HCT116 (cell line): ENCODE results near the gene GAB2. TPM values are rescaled to one million over a fixed set of nuclear protein-coding genes. Genes with fewer than 3 reads are reported as not detected.

Source experiments
- ATAC-seq: fragments of 200-7000 bp; cut with Tn5 transposase; 2 replicates; pipeline ENCODE4 v1.9.1; 2020; ENCODE audit warnings: mild to moderate bottlenecking, moderate library complexity
- BruUV-seq: library from RNA; stranded (reverse); fragments of 400-500 nt; replicated peaks from 2 replicates; lab custom pipeline; 2021; lab: Mats Ljungman, UMichigan
- CTCF ChIA-PET: fragments of 300-600 bp; sonication (Branson Sonifier 250); formaldehyde crosslinking; loops from one replicate; lab custom pipeline; 2021; ENCODE audit warnings: antibody characterized with exemption; lab: Charles Lee
- POLR2A ChIA-PET: fragments of 300-600, 350-600 bp; sonication (Branson Sonifier 250); formaldehyde crosslinking; loops from one replicate; lab custom pipeline; 2021; ENCODE audit warnings: antibody characterized with exemption; lab: Charles Lee
- RAD21 ChIA-PET, 2 experiments: fragments of 300-600 bp; sonication (Branson Sonifier 250); formaldehyde crosslinking; loops; one replicate each; lab custom pipeline; 2023; ENCODE audit warnings: low total read pairs in 2 of 2; ENCODE audit not compliant: uncharacterized antibody in 2 of 2, unreplicated experiment in 2 of 2, low non-redundant PET in 1 of 2; lab: Charles Lee
- DNase-seq: peaks from one replicate; pipeline ENCODE4 v3.0.0-alpha.2; 2010; ENCODE audit warnings: low read depth, low spot score
- H2AFZ ChIP-seq: fragments of 200-600 bp; shearing (Covaris generic), sonication (generic); 2 replicates; pipeline ENCODE4 v1.6.1; 2017; ENCODE audit warnings: low read depth, mixed run types, mixed read lengths, antibody characterized with exemption, low read length; ENCODE audit not compliant: poor library complexity, severe bottlenecking
- H3K27ac ChIP-seq: 2 replicates; pipeline ENCODE4 v1.5.1; 2012; ENCODE audit warnings: low read depth, low read length
- H3K27me3 ChIP-seq: fragments of 200-600 bp; sonication (generic); 2 replicates; pipeline ENCODE4 v1.6.1; 2016; ENCODE audit warnings: mixed run types, low read length, mixed read lengths; ENCODE audit not compliant: insufficient read depth
- H3K36me3 ChIP-seq, 2 experiments: fragments of 200-500 bp in 1 of 2; fragments of 200-600 bp in 1 of 2; sonication (Bioruptor generic) in 1 of 2; sonication (generic) in 1 of 2; 2 replicates each; pipeline versions ENCODE4 v1.5.1 to v1.6.1; 2014 to 2016; ENCODE audit warnings: low read length in 2 of 2, inconsistent platforms in 1 of 2, mixed read lengths in 1 of 2, mixed run types in 1 of 2; ENCODE audit not compliant: insufficient read depth in 2 of 2, control insufficient read depth in 1 of 2
- H3K4me1 ChIP-seq, 2 experiments: fragments of 200-600 bp in 1 of 2; sonication (generic) in 1 of 2; 2 replicates each; pipeline versions ENCODE4 v1.5.1 to v1.6.1; 2012 to 2017; ENCODE audit warnings: low read length in 2 of 2, inconsistent platforms in 1 of 2, mild to moderate bottlenecking in 1 of 2, mixed read lengths in 1 of 2, mixed run types in 1 of 2, moderate library complexity in 1 of 2; ENCODE audit not compliant: insufficient read depth in 2 of 2, control insufficient read depth in 1 of 2
- H3K4me2 ChIP-seq: fragments of 200-600 bp; sonication (generic); 2 replicates; pipeline ENCODE4 v1.6.1; 2017; ENCODE audit warnings: mixed run types, low read length, mixed read lengths
- H3K4me3 ChIP-seq, 2 experiments: fragments of 200-600 bp in 1 of 2; sonication (generic) in 1 of 2; replicated peaks in 1 of 2; 2 replicates each; pipeline ENCODE4 v1.5.1; 2011 to 2016; ENCODE audit warnings: low read length in 2 of 2, control low read depth in 1 of 2, low read depth in 1 of 2, mild to moderate bottlenecking in 1 of 2, mixed read lengths in 1 of 2, mixed run types in 1 of 2
- H3K79me2 ChIP-seq: fragments of 200-600 bp; sonication (generic); 2 replicates; pipeline ENCODE4 v1.6.1; 2017; ENCODE audit warnings: mild to moderate bottlenecking, mixed run types, low read length, moderate library complexity, mixed read lengths; ENCODE audit not compliant: insufficient read depth
- H3K9ac ChIP-seq: fragments of 200-600 bp; sonication (generic); 2 replicates; pipeline ENCODE4 v1.6.1; 2016; ENCODE audit warnings: low read length, mixed read lengths
- H3K9me2 ChIP-seq: fragments of 200-600 bp; sonication (generic), shearing (Covaris generic); 2 replicates; pipeline ENCODE4 v1.6.1; 2017; ENCODE audit warnings: mixed run types, mild to moderate bottlenecking, moderate library complexity; ENCODE audit not compliant: insufficient read depth
- H3K9me3 ChIP-seq, 2 experiments: fragments of 200-500 bp in 1 of 2; fragments of 200-600 bp in 1 of 2; sonication (Bioruptor generic) in 1 of 2; sonication (generic) in 1 of 2; 2 replicates each; pipeline ENCODE4 v1.6.1; 2014 to 2017; ENCODE audit warnings: low read length in 2 of 2, mixed read lengths in 2 of 2, inconsistent platforms in 1 of 2, low read depth in 1 of 2, mild to moderate bottlenecking in 1 of 2, mixed run types in 1 of 2, moderate library complexity in 1 of 2; ENCODE audit not compliant: control insufficient read depth in 1 of 2, insufficient read depth in 1 of 2
- H4K20me1 ChIP-seq: fragments of 200-600 bp; sonication (generic), shearing (Covaris generic); 2 replicates; pipeline ENCODE4 v1.6.1; 2017; ENCODE audit warnings: mixed run types, mild to moderate bottlenecking, moderate library complexity; ENCODE audit not compliant: insufficient read depth
- ATF3 ChIP-seq: IDR thresholded peaks from 2 replicates; pipeline ENCODE4 v1.6.1; 2012
- CBX3 ChIP-seq: IDR thresholded peaks from 2 replicates; pipeline ENCODE4 v1.6.1; 2012; ENCODE audit warnings: low read depth
- CEBPB ChIP-seq: IDR thresholded peaks from 2 replicates; pipeline ENCODE4 v1.6.1; 2012; ENCODE audit warnings: low read depth
- CTCF ChIP-seq, 3 experiments: fragments of 200-600 bp in 1 of 3; sonication (generic) in 1 of 3; IDR thresholded peaks in 2 of 3; conservative IDR thresholded peaks in 1 of 3; 2 replicates each; pipeline ENCODE4 v1.5.1; 2012 to 2017; ENCODE audit warnings: low read depth in 2 of 3, low read length in 2 of 3, antibody characterized with exemption in 1 of 3, borderline replicate concordance in 1 of 3, control low read depth in 1 of 3, mild to moderate bottlenecking in 1 of 3, mixed read lengths in 1 of 3, mixed run types in 1 of 3, moderate library complexity in 1 of 3; ENCODE audit not compliant: insufficient read depth in 1 of 3
- EGR1 ChIP-seq: IDR thresholded peaks from 2 replicates; pipeline ENCODE4 v1.6.1; 2012; ENCODE audit warnings: low read depth
- EZH2 ChIP-seq: fragments of 200-600 bp; sonication (generic); IDR thresholded peaks from 2 replicates; pipeline ENCODE4 v1.6.1; 2017; ENCODE audit warnings: antibody characterized with exemption, mixed run types
- EZH2phosphoT487 ChIP-seq: fragments of 200-600 bp; IDR thresholded peaks from 2 replicates; pipeline ENCODE4 v1.6.1; 2018; ENCODE audit warnings: antibody characterized with exemption, borderline replicate concordance
- FOSL1 ChIP-seq: IDR thresholded peaks from 2 replicates; pipeline ENCODE4 v1.6.1; 2012; ENCODE audit warnings: low read depth
- JUND ChIP-seq: IDR thresholded peaks from 2 replicates; pipeline ENCODE4 v1.6.1; 2012
- POLR2A ChIP-seq: IDR thresholded peaks from 2 replicates; pipeline ENCODE4 v1.7.0; 2011; ENCODE audit warnings: borderline replicate concordance; ENCODE audit not compliant: insufficient read depth, insufficient read length; ENCODE audit errors: extremely low read depth
- POLR2AphosphoS5 ChIP-seq: IDR thresholded peaks from 2 replicates; pipeline ENCODE4 v1.6.1; 2011; ENCODE audit warnings: mild to moderate bottlenecking, low read depth, low read length, moderate library complexity
- RAD21 ChIP-seq: IDR thresholded peaks from 2 replicates; pipeline ENCODE4 v1.6.1; 2012; ENCODE audit warnings: low read depth, mild to moderate bottlenecking
- REST ChIP-seq: IDR thresholded peaks from 2 replicates; pipeline ENCODE4 v1.6.1; 2012; ENCODE audit warnings: low read depth
- SIN3A ChIP-seq: IDR thresholded peaks from 2 replicates; pipeline ENCODE4 v1.6.1; 2012; ENCODE audit warnings: low read depth
- SRF ChIP-seq: IDR thresholded peaks from 2 replicates; pipeline ENCODE4 v1.6.1; 2012; ENCODE audit warnings: low read depth
- TCF7L2 ChIP-seq: IDR thresholded peaks from 2 replicates; pipeline ENCODE4 v1.7.0; 2011; ENCODE audit warnings: borderline replicate concordance, inconsistent platforms; ENCODE audit not compliant: insufficient read depth, insufficient read length; ENCODE audit errors: extremely low read depth
- ZBTB33 ChIP-seq: IDR thresholded peaks from 2 replicates; pipeline ENCODE4 v1.6.1; 2011; ENCODE audit warnings: mild to moderate bottlenecking, low read length, moderate library complexity; ENCODE audit not compliant: insufficient replicate concordance; ENCODE audit errors: extremely low read depth
- ZFX ChIP-seq: fragments of 450-650 bp; IDR thresholded peaks from 2 replicates; pipeline ENCODE4 v1.6.1; 2017
- ZNF274 ChIP-seq: fragments of 200-500 bp; sonication (Bioruptor generic); IDR thresholded peaks from 2 replicates; pipeline ENCODE4 v1.6.1; 2014; ENCODE audit warnings: mild to moderate bottlenecking, low read depth, low read length, inconsistent platforms
- intact Hi-C: fragments of 100-400 bp; cut with micrococcal nuclease; formaldehyde crosslinking; loops from 2 replicates; pipeline ENCODE4 v1.10.0; 2022
- total RNA-seq: library from RNA; stranded (reverse); gene quantifications from one replicate; pipeline ENCODE4 v1.2.1, GENCODE V29; 2021; ENCODE audit not compliant: unreplicated experiment

GAB2 gene
- total RNA-seq, 1 experiment from 2014 or later, result 1.9 TPM

GRCh38 chr11:78391424-78391823 lies 26.2 kb downstream of the GAB2 start:
- Histone ChIP-seq H3K27ac (no peak overlapping the region), H3K79me2 (no peaks in the 10 kb centered on the region), H3K9ac (no peak overlapping the region), H3K27me3 (no peaks in the 10 kb centered on the region), H3K4me3 (no peak overlapping the region), H2AFZ (no peak overlapping the region), H4K20me1 (no peaks in the 10 kb centered on the region), H3K4me1 (no peaks in the 10 kb centered on the region), H3K9me3 (no peaks in the 10 kb centered on the region), H3K4me2 (no peak overlapping the region), H3K9me2 (no peaks in the 10 kb centered on the region), H3K36me3 (no peaks in the 10 kb centered on the region)
- BruUV-seq, result no TSS peak
- no peak for TF ChIP-seq POLR2AphosphoS5
- no peak for TF ChIP-seq POLR2A
- no peak for TF ChIP-seq SRF
- no peak for TF ChIP-seq EZH2
- no peak for TF ChIP-seq CTCF (IDR thresholded peaks at IDR 0.05 in 2 of 3, conservative IDR thresholded peaks at IDR 0.05 in 1 of 3; ENCODE audit: borderline replicate concordance in 1 of 3, insufficient read depth in 1 of 3, low read depth in 2 of 3, low read length in 2 of 3)
- TF ChIP-seq ZFX, result no peak
- TF ChIP-seq ZNF274, result no peak
- TF ChIP-seq REST, result no peak
- TF ChIP-seq EZH2phosphoT487, result no peak
- TF ChIP-seq CEBPB, result no peak
- no peak for TF ChIP-seq RAD21
- TF ChIP-seq ZBTB33, result no peak
- TF ChIP-seq EGR1, result no peak
- no peak for TF ChIP-seq ATF3
- TF ChIP-seq TCF7L2, result no peak
- no peak for TF ChIP-seq JUND
- TF ChIP-seq CBX3, result no peak
- no peak for TF ChIP-seq FOSL1
- TF ChIP-seq SIN3A, result no peak
- ChIA-PET POLR2A (no interaction called here), CTCF (no interaction called here), RAD21 (no interaction called here)
- no peak for ATAC-seq
- intact Hi-C loops, result no loop called here
- DNase-seq, result no peak
